Measurements from ENCODE around the gene ACTR8.

ACTR8 gene

GRCh38 chr3:53818221-53819162 is 63.5 kb downstream of the ACTR8 start:
- Histone ChIP-seq H3K4me2 (ENCODE audit: insufficient read depth, low read length) (peak overlapping the region; percentile 45), H3K79me2 (ENCODE audit: insufficient read depth, low read length) (no peaks in the 10 kb centered on the region), H2AFZ (ENCODE audit: low read depth, low read length) (no peak overlapping the region), H3K9me3 (ENCODE audit: insufficient read depth, low read length, severe bottlenecking) (no peaks in the 10 kb centered on the region), H3K27me3 (ENCODE audit: insufficient read depth, low read length, poor library complexity) (peaks cover 15% of the 10 kb centered on the region), H3K4me3 (ENCODE audit: low read depth in 1 of 2, low read length in 2 of 2) (no peak overlapping the region), H3K9ac (ENCODE audit: low read depth, low read length) (no peak overlapping the region), H3K27ac (ENCODE audit: low read length) (no peak overlapping the region), H3K4me1 (ENCODE audit: insufficient read depth, low read length) (peaks cover 19% of the 10 kb centered on the region), H4K20me1 (ENCODE audit: insufficient read depth, low read length) (peaks cover 11% of the 10 kb centered on the region), H3K36me3 (ENCODE audit: insufficient read depth, low read length) (no peaks in the 10 kb centered on the region)
- DNase-seq: no peak
- TF ChIP-seq CTCF (IDR thresholded peaks at IDR 0.05; ENCODE audit: borderline replicate concordance, extremely low read depth, low read length, poor library complexity, severe bottlenecking) (no peak), EZH2 (IDR thresholded peaks at IDR 0.05; ENCODE audit: borderline replicate concordance, low read depth, low read length, severe bottlenecking) (no peak)
- ATAC-seq (ENCODE audit: insufficient read depth, low read depth): peak; percentile 66

- no peak for TF ChIP-seq EZH2 (IDR thresholded peaks at IDR 0.05; ENCODE audit: borderline replicate concordance, low read depth, low read length, severe bottlenecking)
- TF ChIP-seq CTCF (IDR thresholded peaks at IDR 0.05; ENCODE audit: borderline replicate concordance, extremely low read depth, low read length, poor library complexity, severe bottlenecking): no peak
- Histone ChIP-seq H3K27me3 (ENCODE audit: insufficient read depth, low read length, poor library complexity) (peaks cover 15% of the 10 kb centered on the region), H3K4me2 (ENCODE audit: insufficient read depth, low read length) (peak overlapping the region; percentile 45), H3K36me3 (ENCODE audit: insufficient read depth, low read length) (no peaks in the 10 kb centered on the region), H3K4me3 (ENCODE audit: low read depth in 1 of 2, low read length in 2 of 2) (no peak overlapping the region), H2AFZ (ENCODE audit: low read depth, low read length) (no peak overlapping the region), H3K79me2 (ENCODE audit: insufficient read depth, low read length) (no peaks in the 10 kb centered on the region), H3K4me1 (ENCODE audit: insufficient read depth, low read length) (peaks cover 19% of the 10 kb centered on the region), H3K27ac (ENCODE audit: low read length) (no peak overlapping the region), H4K20me1 (ENCODE audit: insufficient read depth, low read length) (peaks cover 11% of the 10 kb centered on the region), H3K9me3 (ENCODE audit: insufficient read depth, low read length, severe bottlenecking) (no peaks in the 10 kb centered on the region), H3K9ac (ENCODE audit: low read depth, low read length) (no peak overlapping the region)
- ATAC-seq (ENCODE audit: insufficient read depth, low read depth): peak; percentile 87
- DNase-seq: peak; percentile 71
These were observed 64.1 kb downstream of the ACTR8 start for GRCh38 chr3:53817809-53818208.

- no peaks in the 10 kb centered on the region for H3K79me2 ChIP-seq (ENCODE audit: insufficient read depth, low read length)
- TF ChIP-seq EZH2 (IDR thresholded peaks at IDR 0.05; ENCODE audit: borderline replicate concordance, low read depth, low read length, severe bottlenecking) (no peak), CTCF (IDR thresholded peaks at IDR 0.05; ENCODE audit: borderline replicate concordance, extremely low read depth, low read length, poor library complexity, severe bottlenecking) (no peak)
- peaks cover 15% of the 10 kb centered on the region for H3K27me3 ChIP-seq (ENCODE audit: insufficient read depth, low read length, poor library complexity)
- H3K9me3 ChIP-seq (ENCODE audit: insufficient read depth, low read length, severe bottlenecking): no peaks in the 10 kb centered on the region
- no peak overlapping the region for H3K4me3 ChIP-seq (ENCODE audit: low read depth in 1 of 2, low read length in 2 of 2)
- H3K4me1 ChIP-seq (ENCODE audit: insufficient read depth, low read length): peaks cover 19% of the 10 kb centered on the region
- H3K27ac ChIP-seq (ENCODE audit: low read length): no peak overlapping the region
- no peak overlapping the region for H3K4me2 ChIP-seq (ENCODE audit: insufficient read depth, low read length)
- DNase-seq: no peak
- no peaks in the 10 kb centered on the region for H3K36me3 ChIP-seq (ENCODE audit: insufficient read depth, low read length)
- H4K20me1 ChIP-seq (ENCODE audit: insufficient read depth, low read length): peaks cover 11% of the 10 kb centered on the region
- no peak overlapping the region for H2AFZ ChIP-seq (ENCODE audit: low read depth, low read length)
- no peak for ATAC-seq (ENCODE audit: insufficient read depth, low read depth)
- no peak overlapping the region for H3K9ac ChIP-seq (ENCODE audit: low read depth, low read length)
These were observed 64.7 kb downstream of the ACTR8 start for GRCh38 chr3:53817211-53817610.

Data from DND-41 (cell line).